ENCODE data around the gene PPP3R2.
"Not testable (repeated sequence)": the region's sequence is repeated elsewhere in the genome, so short reads cannot be mapped to it uniquely, and the experiment has no call there.

PPP3R2 gene

GRCh38 chr9:101592788-101593187 is 2.0 kb downstream of the PPP3R2 start:
- no peak for TF ChIP-seq Cebpa-rat (IDR thresholded peaks at IDR 0.05)
- H3K4me2 ChIP-seq = no peak overlapping the region
- H3K9me3 ChIP-seq (replicated peaks in 1 of 11) = no peaks in the 10 kb centered on the region
- no peaks in the 10 kb centered on the region for H3K27me3 ChIP-seq
- H3K4me3 ChIP-seq = no peak overlapping the region
- H3K36me3 ChIP-seq = no peaks in the 10 kb centered on the region
- peaks cover 0 to 3% (median 0%) of the 10 kb centered on the region in 10 experiments; a peak in 3 of 20 replicates for H3K4me1 ChIP-seq
- H3K27ac ChIP-seq = no peak overlapping the region
- no peak overlapping the region for H3K9ac ChIP-seq
- H4K20me1 ChIP-seq = no peaks in the 10 kb centered on the region

GRCh38 chr9:101591787-101592446 is 2.9 kb downstream of the PPP3R2 start:
- Histone ChIP-seq H4K20me1 (no peaks in the 10 kb centered on the region), H3K4me3 (no peak overlapping the region), H3K36me3 (no peaks in the 10 kb centered on the region), H3K4me1 (peaks cover 0 to 12% (median 0%) of the 10 kb centered on the region in 10 experiments; a peak in 5 of 20 replicates), H3K9me3 (replicated peaks in 1 of 11) (0 out of 22 replicates have a peak, but pooled peaks cover 0 to 1% (median 0%) of the 10 kb centered on the region in 11 experiments), H3K27me3 (no peaks in the 10 kb centered on the region), H3K4me2 (no peak overlapping the region), H3K9ac (no peak overlapping the region), H3K27ac (no peak overlapping the region)
- no peak for TF ChIP-seq Cebpa-rat (IDR thresholded peaks at IDR 0.05)

- Histone ChIP-seq H3K27me3 (no peaks in the 10 kb centered on the region), H3K4me2 (no peak overlapping the region), H3K4me1 (peaks cover 0 to 22% (median 0%) of the 10 kb centered on the region in 10 experiments; a peak in 9 of 20 replicates), H3K27ac (no peak overlapping the region), H3K4me3 (no peak overlapping the region), H4K20me1 (no peaks in the 10 kb centered on the region), H3K9me3 (replicated peaks in 1 of 11) (0 out of 22 replicates have a peak, but pooled peaks cover 0 to 6% (median 0%) of the 10 kb centered on the region in 11 experiments), H3K9ac (no peak overlapping the region), H3K36me3 (no peaks in the 10 kb centered on the region)
- no peak for TF ChIP-seq Cebpa-rat (IDR thresholded peaks at IDR 0.05)
These were observed 3.9 kb downstream of the PPP3R2 start for GRCh38 chr9:101590901-101591300.

- H3K4me2 ChIP-seq; H3K9me3 ChIP-seq (replicated peaks in 1 of 11); H3K4me3 ChIP-seq; H3K27ac ChIP-seq; H3K27me3 ChIP-seq; H4K20me1 ChIP-seq; H3K9ac ChIP-seq; H3K36me3 ChIP-seq: not testable (repeated sequence)
- H3K4me1 ChIP-seq = peaks cover 0 to 29% (median 0%) of the 10 kb centered on the region in 10 experiments; a peak in 9 of 20 replicates
These were observed 4.7 kb downstream of the PPP3R2 start for GRCh38 chr9:101590074-101590473.

- Histone ChIP-seq H3K4me3 (no peak overlapping the region), H3K4me1 (peaks cover 0 to 35% (median 0%) of the 10 kb centered on the region in 10 experiments; a peak in 9 of 20 replicates), H3K36me3 (no peaks in the 10 kb centered on the region), H4K20me1 (no peaks in the 10 kb centered on the region), H3K9me3 (replicated peaks in 1 of 11) (0 out of 22 replicates have a peak, but pooled peaks cover 0 to 6% (median 0%) of the 10 kb centered on the region in 11 experiments), H3K9ac (no peak overlapping the region), H3K4me2 (peak overlapping the region in 1 of 11 experiments; percentile 30; a peak in 1 of 22 replicates), H3K27me3 (no peaks in the 10 kb centered on the region), H3K27ac (no peak overlapping the region)
- no peak for TF ChIP-seq Cebpa-rat (IDR thresholded peaks at IDR 0.05)
These were observed 7.3 kb downstream of the PPP3R2 start for GRCh38 chr9:101587332-101588043.

GRCh38 chr9:101586651-101587050 is 8.1 kb downstream of the PPP3R2 start:
- Histone ChIP-seq H3K36me3 (no peaks in the 10 kb centered on the region), H3K9me3 (replicated peaks in 1 of 11) (0 out of 22 replicates have a peak, but pooled peaks cover 0 to 6% (median 0%) of the 10 kb centered on the region in 11 experiments), H3K4me3 (no peak overlapping the region), H4K20me1 (no peaks in the 10 kb centered on the region), H3K27ac (peak overlapping the region in 5 of 11 experiments; percentile 42 to 75 (median 60); a peak in 9 of 22 replicates), H3K4me1 (peaks cover 0 to 39% (median 0%) of the 10 kb centered on the region in 10 experiments; a peak in 9 of 20 replicates), H3K4me2 (peak overlapping the region in 5 of 11 experiments; percentile 1 to 73 (median 55); a peak in 6 of 22 replicates), H3K27me3 (no peaks in the 10 kb centered on the region), H3K9ac (no peak overlapping the region)
- no peak for TF ChIP-seq Cebpa-rat (IDR thresholded peaks at IDR 0.05)

GRCh38 chr9:101585740-101586139 is 9.0 kb downstream of the PPP3R2 start:
- Histone ChIP-seq H4K20me1 (no peaks in the 10 kb centered on the region), H3K4me1 (peaks cover 0 to 44% (median 0%) of the 10 kb centered on the region in 10 experiments; a peak in 9 of 20 replicates), H3K9ac (peak overlapping the region in 3 of 11 experiments; percentile 15 to 25 (median 20); a peak in 2 of 22 replicates), H3K4me3 (no peak overlapping the region; a peak in 1 of 20 replicates), H3K4me2 (peak overlapping the region in 6 of 11 experiments; percentile 12 to 73 (median 52); a peak in 10 of 22 replicates), H3K27ac (peak overlapping the region in 6 of 11 experiments; percentile 40 to 75 (median 59); a peak in 10 of 22 replicates), H3K27me3 (no peaks in the 10 kb centered on the region), H3K36me3 (no peaks in the 10 kb centered on the region), H3K9me3 (replicated peaks in 1 of 11) (0 out of 22 replicates have a peak, but pooled peaks cover 0 to 6% (median 0%) of the 10 kb centered on the region in 11 experiments)
- TF ChIP-seq Cebpa-rat (IDR thresholded peaks at IDR 0.05) = peak in 5 of 11 experiments; percentile 12 to 64 (median 34); a peak in 2 of 22 replicates

GRCh38 chr9:101582553-101582952 is 12.2 kb downstream of the PPP3R2 start:
- Histone ChIP-seq H4K20me1 (no peaks in the 10 kb centered on the region), H3K36me3 (no peaks in the 10 kb centered on the region), H3K27me3 (no peaks in the 10 kb centered on the region), H3K4me3 (no peak overlapping the region), H3K27ac (no peak overlapping the region), H3K9me3 (replicated peaks in 1 of 11) (0 out of 22 replicates have a peak, but pooled peaks cover 0 to 6% (median 0%) of the 10 kb centered on the region in 11 experiments), H3K9ac (no peak overlapping the region), H3K4me2 (no peak overlapping the region), H3K4me1 (peaks cover 0 to 71% (median 0%) of the 10 kb centered on the region in 10 experiments; a peak in 9 of 20 replicates)
- no peak for TF ChIP-seq Cebpa-rat (IDR thresholded peaks at IDR 0.05)
